BE2C (cell line): ENCODE data around the gene CNTN4.

Experiments used
- DNase-seq: peaks from one replicate; pipeline ENCODE4 v3.0.0-alpha.2; 2020
- H3K27me3 ChIP-seq: fragments of 250-450 bp; sonication (Bioruptor Pico); 2 replicates; pipeline ENCODE4 v1.5.1; 2020; ENCODE audit warnings: mild to moderate bottlenecking
- H3K36me3 ChIP-seq: fragments of 250-450 bp; sonication (Bioruptor Pico); 2 replicates; pipeline ENCODE4 v1.5.1; 2020; ENCODE audit warnings: mild to moderate bottlenecking
- H3K4me1 ChIP-seq: fragments of 250-450 bp; sonication (Bioruptor Pico); 2 replicates; pipeline ENCODE4 v1.5.1; 2020
- H3K4me3 ChIP-seq: 2 replicates; pipeline ENCODE4 v1.5.1; 2011; ENCODE audit warnings: low read depth, low read length
- H3K9me3 ChIP-seq: fragments of 250-450 bp; sonication (Bioruptor Pico); 2 replicates; pipeline ENCODE4 v1.5.1; 2020
- CTCF ChIP-seq: IDR thresholded peaks from 2 replicates; pipeline ENCODE4 v1.5.1; 2012; ENCODE audit warnings: mild to moderate bottlenecking, low read depth, low read length

Gene CNTN4

DNA sequence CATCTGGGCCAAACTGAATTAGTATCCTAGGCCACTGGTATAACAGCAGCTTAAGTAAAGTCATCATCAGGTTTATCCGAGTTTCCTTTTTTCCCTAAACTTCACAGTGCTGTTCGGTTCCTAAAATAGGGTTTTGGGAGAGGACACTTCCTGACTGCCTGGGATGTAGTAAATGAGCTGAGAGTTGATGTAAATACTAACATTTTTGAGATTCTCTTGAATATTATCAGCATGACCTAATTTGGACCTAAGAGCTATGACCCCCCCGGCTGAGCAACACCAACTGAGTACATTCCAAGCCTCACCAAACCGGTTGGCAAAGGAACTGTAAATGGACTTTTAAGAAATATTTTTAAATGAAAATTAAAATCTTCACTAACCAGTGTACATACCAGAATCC, 932.7 kb downstream of the CNTN4 start:
- no peak for DNase-seq
- Histone ChIP-seq H3K9me3 (no peaks in the 10 kb centered on the region), H3K4me3 (no peak overlapping the region), H3K4me1 (no peaks in the 10 kb centered on the region), H3K36me3 (no peaks in the 10 kb centered on the region), H3K27me3 (no peaks in the 10 kb centered on the region)
- no peak for TF ChIP-seq CTCF

DNA sequence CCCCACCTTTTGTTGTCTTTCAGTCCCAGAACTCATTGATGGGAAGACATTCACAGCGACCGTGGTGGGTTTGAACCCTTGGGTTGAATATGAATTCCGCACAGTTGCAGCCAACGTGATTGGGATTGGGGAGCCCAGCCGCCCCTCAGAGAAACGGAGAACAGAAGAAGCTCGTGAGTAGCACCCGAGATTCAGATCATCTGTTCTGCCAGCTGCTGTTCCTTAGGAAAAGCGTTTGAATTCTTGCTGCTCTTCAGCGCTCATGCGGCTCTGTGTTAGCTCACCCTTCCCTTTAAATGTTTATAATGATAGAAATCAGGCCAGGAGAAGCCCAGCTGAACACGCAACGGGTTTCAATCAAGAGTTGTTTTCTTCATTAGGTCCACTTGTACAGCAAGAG, 938.5 kb downstream of the CNTN4 start:
- Histone ChIP-seq H3K36me3 (no peaks in the 10 kb centered on the region), H3K4me1 (no peaks in the 10 kb centered on the region), H3K4me3 (no peak overlapping the region), H3K9me3 (no peaks in the 10 kb centered on the region), H3K27me3 (no peaks in the 10 kb centered on the region)
- no peak for DNase-seq
- no peak for TF ChIP-seq CTCF

- Histone ChIP-seq H3K4me3 (no peak overlapping the region), H3K36me3 (no peaks in the 10 kb centered on the region), H3K4me1 (no peaks in the 10 kb centered on the region), H3K27me3 (no peaks in the 10 kb centered on the region), H3K9me3 (no peaks in the 10 kb centered on the region)
- no peak for TF ChIP-seq CTCF
- DNase-seq = no peak
Observed at GRCh38 chr3:3038201-3038991, 939.7 kb downstream of the CNTN4 start.

- no peak for TF ChIP-seq CTCF
- H3K4me3 ChIP-seq = no peak overlapping the region
- no peaks in the 10 kb centered on the region for H3K27me3 ChIP-seq
- no peaks in the 10 kb centered on the region for H3K4me1 ChIP-seq
- DNase-seq = no peak
- no peaks in the 10 kb centered on the region for H3K36me3 ChIP-seq
- H3K9me3 ChIP-seq = no peaks in the 10 kb centered on the region
Observed at GRCh38 chr3:3053974-3054373, 955.3 kb downstream of the CNTN4 start.

GRCh38 chr3:3059645-3060044, 961.0 kb downstream of the CNTN4 start:
- H3K36me3 ChIP-seq = no peaks in the 10 kb centered on the region
- no peaks in the 10 kb centered on the region for H3K9me3 ChIP-seq
- H3K4me1 ChIP-seq = no peaks in the 10 kb centered on the region
- TF ChIP-seq CTCF = no peak
- no peaks in the 10 kb centered on the region for H3K27me3 ChIP-seq
- DNase-seq = no peak
- no peak overlapping the region for H3K4me3 ChIP-seq

DNA sequence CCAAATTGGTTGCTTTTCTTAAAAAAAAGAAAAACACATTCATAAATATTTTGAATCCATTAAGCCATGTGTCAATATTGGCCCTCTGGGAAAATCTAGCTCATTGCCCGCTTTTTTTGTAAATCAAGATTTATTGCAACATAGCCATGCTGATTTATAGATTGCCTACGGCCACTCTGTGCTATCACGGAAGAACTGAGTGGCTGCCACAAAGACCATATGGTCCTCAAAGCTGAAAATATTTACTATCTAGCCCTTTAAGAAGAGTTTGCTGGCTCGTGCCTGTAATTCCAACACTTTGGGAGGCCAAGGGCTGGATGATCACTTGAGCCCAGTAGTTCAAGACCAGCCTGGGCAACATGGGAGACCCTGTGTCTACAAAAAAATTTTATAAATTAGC, 965.6 kb downstream of the CNTN4 start:
- DNase-seq = no peak
- Histone ChIP-seq H3K4me3 (no peak overlapping the region), H3K27me3 (no peaks in the 10 kb centered on the region), H3K9me3 (no peaks in the 10 kb centered on the region), H3K4me1 (no peaks in the 10 kb centered on the region), H3K36me3 (no peaks in the 10 kb centered on the region)
- no peak for TF ChIP-seq CTCF
